GM19035 (cell line): Measurements from ENCODE around the gene RTN4RL1.

Experiments
- ATAC-seq: cut with Tn5 transposase; IDR thresholded peaks from one replicate; pipeline ENCODE4 v1.9.1; 2021; ENCODE audit not compliant: unreplicated experiment

The RTN4RL1 gene

GRCh38 chr17:1930337-1930645 lies 94.8 kb downstream of the RTN4RL1 start:
- no peak for ATAC-seq

- no peak for ATAC-seq
Measured at GRCh38 chr17:1928976-1929375, 96.2 kb downstream of the RTN4RL1 start.

- ATAC-seq = no peak
Measured at GRCh38 chr17:1920948-1921351, 104.2 kb downstream of the RTN4RL1 start.

DNA sequence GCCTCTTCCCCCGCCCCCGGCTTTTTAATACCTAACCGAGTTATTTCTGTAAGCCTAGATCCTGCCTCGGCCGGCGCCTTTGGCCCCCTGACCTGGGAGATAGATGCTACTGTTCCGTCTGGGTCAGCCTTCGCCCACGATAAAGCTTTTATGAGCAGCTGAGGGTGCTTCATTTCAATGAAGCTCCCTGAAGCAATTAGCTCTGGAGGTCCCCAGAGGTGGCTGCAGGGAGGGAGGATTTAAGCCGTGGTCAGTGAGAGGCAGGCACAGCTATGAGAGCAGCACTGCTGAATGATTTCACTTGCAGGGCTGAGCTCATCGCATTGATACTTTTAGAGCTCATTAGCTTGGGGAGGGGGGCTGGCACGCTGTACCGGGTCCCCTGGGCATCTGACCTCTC lies 105.9 kb downstream of the RTN4RL1 start:
- no peak for ATAC-seq

DNA sequence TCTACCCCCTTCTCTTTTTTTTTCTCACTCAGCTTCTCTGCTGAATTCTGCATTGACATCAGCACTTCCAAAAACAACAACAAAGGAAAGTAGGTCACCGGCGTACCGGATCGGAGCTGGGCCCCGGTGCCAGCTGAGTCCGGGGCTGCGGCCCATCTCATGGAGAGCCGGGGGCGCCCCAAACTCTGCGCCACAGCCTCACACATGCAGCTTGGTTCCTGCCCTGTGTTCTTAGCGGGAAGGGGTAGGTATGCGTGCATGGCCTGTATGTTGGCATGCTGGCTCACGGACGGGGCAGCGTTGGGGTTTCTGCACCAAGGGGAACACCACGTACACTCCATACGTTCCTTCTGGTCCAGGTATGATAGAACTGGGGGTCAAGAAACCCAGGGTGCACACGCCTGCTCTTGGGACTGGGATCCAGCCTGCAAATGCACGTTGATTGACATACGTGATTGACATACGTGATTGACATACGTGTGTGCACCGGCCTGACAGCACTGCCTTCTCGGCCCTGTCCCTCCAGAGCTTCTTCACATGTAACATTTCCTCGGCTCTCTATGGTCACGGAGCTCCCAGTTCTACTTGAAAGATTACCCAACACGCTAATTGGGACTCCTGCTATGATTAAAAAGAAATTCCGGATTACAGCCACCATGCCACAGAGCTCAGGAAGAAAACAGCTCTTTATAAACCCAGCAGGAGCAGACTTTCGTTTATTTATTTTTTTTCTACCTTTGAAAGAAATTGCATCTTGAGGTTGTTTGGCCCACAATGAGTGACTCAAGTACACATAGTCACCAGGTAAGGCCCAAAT lies 106.6 kb downstream of the RTN4RL1 start:
- ATAC-seq = no peak

- no peak for ATAC-seq
Measured at GRCh38 chr17:1916963-1917715, 108.0 kb downstream of the RTN4RL1 start.

GRCh38 chr17:1916316-1916715 lies 108.8 kb downstream of the RTN4RL1 start:
- no peak for ATAC-seq

GRCh38 chr17:1915889-1916288 lies 109.2 kb downstream of the RTN4RL1 start:
- ATAC-seq = no peak

- ATAC-seq = no peak
Measured at GRCh38 chr17:1914661-1915083, 110.5 kb downstream of the RTN4RL1 start.

DNA sequence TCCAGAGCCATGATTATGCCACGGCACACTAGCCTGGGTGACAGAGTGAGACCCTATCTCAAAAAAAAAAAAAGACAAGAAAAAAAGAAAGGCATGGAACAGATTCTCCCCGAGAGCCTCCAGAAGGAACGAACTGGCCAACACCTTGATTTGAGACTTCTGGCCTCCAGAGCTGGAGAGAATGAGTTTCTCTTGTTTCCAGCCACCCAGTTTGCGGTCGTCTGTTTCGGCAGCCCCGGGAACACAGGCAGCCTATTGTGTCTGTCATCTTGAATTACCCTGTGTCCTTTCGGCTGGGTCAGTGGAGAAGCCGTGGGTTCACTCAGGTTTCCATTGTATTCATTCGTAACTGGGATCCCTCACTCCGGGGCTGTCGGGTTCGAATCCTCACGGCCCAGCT lies 111.4 kb downstream of the RTN4RL1 start:
- ATAC-seq = no peak

GRCh38 chr17:1912146-1912545 lies 113.0 kb downstream of the RTN4RL1 start:
- no peak for ATAC-seq

- no peak for ATAC-seq
Measured at GRCh38 chr17:1909985-1910384, 115.1 kb downstream of the RTN4RL1 start.

GRCh38 chr17:1908699-1909309 lies 116.3 kb downstream of the RTN4RL1 start:
- no peak for ATAC-seq

GRCh38 chr17:1907909-1908698 lies 117.0 kb downstream of the RTN4RL1 start:
- ATAC-seq = no peak

DNA sequence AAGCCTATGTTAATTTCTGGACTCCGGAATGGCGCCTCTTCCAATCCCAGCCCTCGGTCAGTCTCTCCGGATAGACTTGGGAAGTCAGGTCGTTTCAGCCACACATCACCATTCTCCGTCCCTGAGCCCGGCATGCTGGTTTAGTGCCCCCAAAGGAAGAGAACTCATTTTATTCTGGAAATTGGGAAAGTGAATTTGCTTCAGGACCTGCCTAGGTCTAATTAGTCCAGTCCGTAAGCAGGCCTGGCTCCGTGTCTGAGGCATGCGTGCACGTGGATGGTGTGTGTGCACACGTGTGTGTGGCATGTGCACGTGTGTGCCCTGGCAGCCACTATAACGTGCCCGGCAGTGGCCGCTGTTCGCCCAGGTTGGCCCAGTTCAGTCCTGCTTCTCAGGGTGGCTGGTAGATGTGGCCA lies 117.9 kb downstream of the RTN4RL1 start:
- ATAC-seq = no peak

- ATAC-seq = no peak
Measured at GRCh38 chr17:1906662-1907101, 118.5 kb downstream of the RTN4RL1 start.

GRCh38 chr17:1905190-1905913 lies 119.8 kb downstream of the RTN4RL1 start:
- no peak for ATAC-seq

- ATAC-seq = no peak
Measured at GRCh38 chr17:1904273-1905182, 120.6 kb downstream of the RTN4RL1 start.

DNA sequence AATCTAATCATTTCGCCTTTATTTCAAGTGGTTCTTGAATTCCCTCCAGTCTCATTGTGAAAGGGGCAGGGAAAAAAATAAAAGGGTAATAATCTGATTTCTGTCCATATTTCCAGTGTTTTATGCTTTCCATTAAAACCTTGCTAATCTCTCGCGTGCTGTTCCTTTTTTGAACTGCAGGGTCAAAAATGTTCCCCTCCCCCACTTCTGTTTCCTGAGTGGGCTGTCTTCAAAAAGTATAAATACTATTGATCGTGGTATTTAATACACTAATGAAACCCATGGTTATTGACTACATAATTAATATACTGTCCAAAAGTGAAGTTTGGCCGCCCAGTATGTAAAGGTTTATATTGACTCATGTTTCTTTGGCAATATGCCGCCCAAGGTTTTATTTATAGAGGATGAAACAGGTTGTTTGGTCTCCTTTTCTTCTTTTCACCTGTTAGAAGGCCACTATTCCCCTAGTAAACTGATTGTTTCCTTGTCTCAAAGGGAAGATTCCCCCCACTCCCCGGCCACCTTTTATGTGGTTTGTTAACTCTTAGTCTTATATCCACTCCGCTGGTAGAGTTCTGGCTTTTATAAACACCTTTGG lies 125.6 kb downstream of the RTN4RL1 start:
- ATAC-seq = no peak
